ENCODE data around the gene SLC30A7.

DNA sequence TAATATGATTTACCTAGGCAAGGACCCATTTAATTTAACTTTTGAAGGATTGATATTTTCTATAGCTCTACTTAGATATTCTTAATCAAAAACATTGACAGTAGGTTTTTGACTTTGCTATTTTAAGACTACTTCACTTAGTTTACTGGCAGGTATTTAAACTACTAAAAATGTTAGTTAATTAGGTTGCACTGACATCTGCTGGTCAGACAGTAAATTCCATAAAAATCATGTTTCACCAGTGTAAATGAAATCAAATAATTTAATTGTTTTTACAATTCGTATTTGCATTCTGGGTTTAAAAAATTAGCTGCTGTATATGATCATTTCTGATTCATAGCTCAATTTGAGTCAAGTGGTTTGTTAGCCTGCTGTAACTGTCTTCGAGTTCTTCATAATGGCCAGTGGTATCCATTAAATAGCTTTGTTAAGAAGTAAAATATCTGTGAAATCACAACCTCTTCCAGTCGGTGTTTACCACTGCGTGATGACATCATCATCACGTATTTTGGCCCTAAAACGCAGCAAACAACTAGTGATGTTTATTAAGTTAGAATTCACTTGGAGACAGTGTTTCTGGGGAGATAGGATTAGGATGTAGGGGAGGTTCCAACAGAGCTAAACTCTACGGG, 27.4 kb upstream of the SLC30A7 start:
- TF ChIP-seq EZH2 (IDR thresholded peaks at IDR 0.05; ENCODE audit: borderline replicate concordance, low read depth, low read length, poor library complexity, severe bottlenecking) (no peak), CTCF (conservative IDR thresholded peaks at IDR 0.05; ENCODE audit: low read depth, low read length) (peak; percentile 78)
